ENCODE results near the gene DNAJC13. TPM values are rescaled to one million over a fixed set of nuclear protein-coding genes. Genes with fewer than 3 reads are reported as not detected.

Gene DNAJC13
- total RNA-seq (2022; extraction: Qiagen RNA extraction; ENCODE audit: low read depth), result 9.6 to 14.3 TPM (median 12.5 TPM) in 5 replicates

DNA sequence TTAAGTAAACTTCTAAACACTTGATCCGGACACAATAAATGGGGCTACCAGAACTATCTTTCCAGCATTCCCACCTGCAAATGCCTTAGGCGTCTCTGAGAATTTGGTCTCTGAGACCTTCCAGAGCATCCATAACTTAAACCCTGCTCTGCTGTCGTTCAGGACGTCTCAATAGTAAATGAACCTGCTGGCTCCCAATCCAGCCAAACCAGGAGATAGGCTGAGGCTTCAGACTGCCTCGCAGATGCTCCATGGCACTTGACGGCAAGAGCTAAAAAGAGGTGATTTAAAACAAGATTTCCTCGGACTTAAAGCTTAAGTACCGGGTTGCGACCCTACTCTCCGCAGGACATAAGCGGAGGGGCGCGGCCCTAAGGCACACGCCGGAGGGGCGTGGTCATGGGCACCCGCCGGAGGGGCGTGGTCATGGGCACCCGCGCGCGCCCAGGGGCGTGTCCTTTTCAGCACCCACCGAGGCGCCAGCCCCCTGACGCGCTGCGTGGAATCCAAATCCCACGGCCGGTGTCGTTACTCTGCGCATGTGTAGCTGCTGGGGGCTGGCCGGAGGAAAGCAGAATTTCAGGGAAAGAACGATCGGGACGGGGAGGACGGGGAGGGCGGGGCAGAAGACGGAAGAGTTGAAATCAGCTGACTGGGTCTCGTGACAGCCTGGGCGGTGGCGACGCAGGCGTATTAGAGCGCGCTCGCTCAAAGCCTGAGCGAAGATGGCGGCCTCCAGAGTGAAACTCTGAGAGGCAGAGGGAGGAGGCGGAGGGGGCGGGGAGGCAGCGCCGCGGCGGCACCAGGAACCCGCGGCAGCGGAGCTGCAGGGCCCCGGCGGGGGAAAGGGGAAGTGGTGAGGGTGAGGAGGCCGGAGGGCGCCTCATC lies at the start of gene DNAJC13:
DNAJC13 (plus strand) TSS at position 696 of the 888 bp plus-strand sequence. CDS start 17,049 bp downstream, outside the sequence.

Other genes with a start within 250 kb of the DNAJC13 start
- gene ACP3, start 100.1 kb upstream of the DNAJC13 start, total RNA-seq (2022; extraction: Qiagen RNA extraction; ENCODE audit: low read depth), result 0.03 TPM in 1 of 5 replicates, not detected in the others
- not detected in 5 replicates for gene ACKR4, start 179.8 kb downstream of the DNAJC13 start, total RNA-seq (2022; extraction: Qiagen RNA extraction; ENCODE audit: low read depth)
- gene ACAD11, start 242.3 kb downstream of the DNAJC13 start, total RNA-seq (2022; extraction: Qiagen RNA extraction; ENCODE audit: low read depth), result 3.9 to 7.1 TPM (median 4.4 TPM) in 5 replicates
- gene UBA5, start 242.8 kb downstream of the DNAJC13 start, total RNA-seq (2022; extraction: Qiagen RNA extraction; ENCODE audit: low read depth), result 20.3 to 31.6 TPM (median 24.4 TPM) in 5 replicates